Activated B cell treated with CpG ODN at 0.5 μM for 24 hours (primary cell): ENCODE results near the gene TMEM135. TPM values are rescaled to one million over a fixed set of nuclear protein-coding genes. Genes with fewer than 3 reads are reported as not detected.

Source experiments
- ATAC-seq: fragments of 200-7000 bp; cut with Tn5 transposase; one replicate; pipeline ENCODE4 v1.10.0; 2021; ENCODE audit warnings: low read depth, mild to moderate bottlenecking, moderate library complexity
- CTCF ChIA-PET: fragments of 350-600 bp; sonication (Branson Sonifier 250); formaldehyde crosslinking; loops from one replicate; lab custom pipeline; 2021; ENCODE audit warnings: antibody characterized with exemption; lab: Charles Lee
- POLR2A ChIA-PET: fragments of 350-600 bp; sonication (Branson Sonifier 250); formaldehyde crosslinking; loops from one replicate; lab custom pipeline; 2021; ENCODE audit warnings: antibody characterized with exemption; lab: Charles Lee
- DNase-seq: peaks from one replicate; pipeline ENCODE4 v3.0.0; 2022
- H3K27ac Mint-ChIP-seq: one replicate; pipeline ENCODE4 v1.8.0; 2020; ENCODE audit warnings: mixed read lengths
- H3K27me3 Mint-ChIP-seq: one replicate; pipeline ENCODE4 v1.8.0; 2021; ENCODE audit warnings: mixed read lengths
- H3K36me3 Mint-ChIP-seq: one replicate; pipeline ENCODE4 v1.8.0; 2021; ENCODE audit warnings: low read depth, mixed read lengths
- H3K4me1 Mint-ChIP-seq: one replicate; pipeline ENCODE4 v1.8.0; 2021; ENCODE audit warnings: mixed read lengths
- H3K4me3 Mint-ChIP-seq: one replicate; pipeline ENCODE4 v1.8.0; 2020; ENCODE audit warnings: mild to moderate bottlenecking, mixed read lengths
- H3K9me3 Mint-ChIP-seq: one replicate; pipeline ENCODE4 v1.8.0; 2020; ENCODE audit warnings: mixed read lengths
- CTCF ChIP-seq: fragments of 200-600 bp; IDR thresholded peaks from one replicate; pipeline ENCODE4 v1.8.0; 2022; ENCODE audit warnings: antibody characterized with exemption, mild to moderate bottlenecking
- intact Hi-C: fragments of 100-400 bp; cut with micrococcal nuclease; formaldehyde crosslinking; loops from one replicate; pipeline ENCODE4 v1.15.1; 2024
- total RNA-seq: library from RNA; stranded (reverse); gene quantifications from 2 replicates; pipeline ENCODE4 v1.2.3, GENCODE V29; 2022

TMEM135 gene
- total RNA-seq, 1 donor from 2014 or later, result 10.1 TPM

- Mint-ChIP-seq H3K9me3 (no peaks in the 10 kb centered on the region), H3K36me3 (no peaks in the 10 kb centered on the region), H3K4me1 (no peaks in the 10 kb centered on the region), H3K27ac (no peak overlapping the region), H3K27me3 (peaks cover 8% of the 10 kb centered on the region), H3K4me3 (no peak overlapping the region)
- ChIA-PET CTCF (no interaction called here), POLR2A (no interaction called here)
- ATAC-seq (no peak), DNase-seq (no peak)
- intact Hi-C loops, result no loop called here
- no peak for TF ChIP-seq CTCF
Observed at GRCh38 chr11:87005569-87005921, 32.2 kb upstream of the TMEM135 start.

- Mint-ChIP-seq H3K9me3 (no peaks in the 10 kb centered on the region), H3K27ac (no peak overlapping the region), H3K27me3 (peaks cover 8% of the 10 kb centered on the region), H3K36me3 (no peaks in the 10 kb centered on the region), H3K4me3 (no peak overlapping the region), H3K4me1 (no peaks in the 10 kb centered on the region)
- DNase-seq, result no peak
- POLR2A ChIA-PET, result no interaction called here
- ATAC-seq, result no peak
- TF ChIP-seq CTCF, result no peak
- CTCF ChIA-PET, result no interaction called here
- intact Hi-C loops, result no loop called here
Observed at GRCh38 chr11:87006035-87006434, 31.7 kb upstream of the TMEM135 start.

- CTCF ChIA-PET, result interaction anchor here (0.7 kb wide), 1 partner anchor 1252 kb away, joined by 3 read pairs; no protein-coding TSS in a partner anchor
- no peaks in the 10 kb centered on the region for H3K36me3 Mint-ChIP-seq
Observed at GRCh38 chr11:87007963-87008362, 29.8 kb upstream of the TMEM135 start.

GRCh38 chr11:87012089-87012488, 25.6 kb upstream of the TMEM135 start:
- intact Hi-C loops, result no loop called here
- ATAC-seq, result no peak
- CTCF ChIA-PET, result no interaction called here

More at GRCh38 chr11:87007963-87008362, 29.8 kb upstream of the TMEM135 start:
- Mint-ChIP-seq H3K27me3 (peaks cover 7% of the 10 kb centered on the region), H3K27ac (no peak overlapping the region), H3K4me1 (no peaks in the 10 kb centered on the region), H3K9me3 (no peaks in the 10 kb centered on the region), H3K4me3 (no peak overlapping the region)
- ATAC-seq (no peak), DNase-seq (no peak)
- POLR2A ChIA-PET, result no interaction called here
- no peak for TF ChIP-seq CTCF
- intact Hi-C loops, result no loop called here

GRCh38 chr11:87012673-87013072, 25.1 kb upstream of the TMEM135 start:
- intact Hi-C loops, result no loop called here
- Mint-ChIP-seq H3K4me3 (no peak overlapping the region), H3K4me1 (no peaks in the 10 kb centered on the region), H3K27me3 (peaks cover 5% of the 10 kb centered on the region), H3K27ac (no peak overlapping the region), H3K36me3 (no peaks in the 10 kb centered on the region), H3K9me3 (no peaks in the 10 kb centered on the region)
- no peak for TF ChIP-seq CTCF
- ChIA-PET POLR2A (no interaction called here), CTCF (no interaction called here)
- ATAC-seq (no peak), DNase-seq (no peak)

More at GRCh38 chr11:87012089-87012488, 25.6 kb upstream of the TMEM135 start:
- Mint-ChIP-seq H3K4me1 (no peaks in the 10 kb centered on the region), H3K27me3 (peaks cover 5% of the 10 kb centered on the region), H3K36me3 (no peaks in the 10 kb centered on the region), H3K4me3 (no peak overlapping the region), H3K27ac (no peak overlapping the region), H3K9me3 (no peaks in the 10 kb centered on the region)
- POLR2A ChIA-PET, result no interaction called here
- DNase-seq, result no peak
- no peak for TF ChIP-seq CTCF
